HL-60/S4 (cell line): ENCODE data around the gene ZCCHC24.
"Not testable (repeated sequence)": the region's sequence is repeated elsewhere in the genome, so short reads cannot be mapped to it uniquely, and the experiment has no call there.

Experiments used
- in situ Hi-C: fragments of 300-500 bp; cut with MboI; formaldehyde crosslinking; loops from 2 replicates; pipeline ENCODE4 v1.14.3; 2022; ENCODE audit warnings: low sequenced_read_pairs

The ZCCHC24 gene

DNA sequence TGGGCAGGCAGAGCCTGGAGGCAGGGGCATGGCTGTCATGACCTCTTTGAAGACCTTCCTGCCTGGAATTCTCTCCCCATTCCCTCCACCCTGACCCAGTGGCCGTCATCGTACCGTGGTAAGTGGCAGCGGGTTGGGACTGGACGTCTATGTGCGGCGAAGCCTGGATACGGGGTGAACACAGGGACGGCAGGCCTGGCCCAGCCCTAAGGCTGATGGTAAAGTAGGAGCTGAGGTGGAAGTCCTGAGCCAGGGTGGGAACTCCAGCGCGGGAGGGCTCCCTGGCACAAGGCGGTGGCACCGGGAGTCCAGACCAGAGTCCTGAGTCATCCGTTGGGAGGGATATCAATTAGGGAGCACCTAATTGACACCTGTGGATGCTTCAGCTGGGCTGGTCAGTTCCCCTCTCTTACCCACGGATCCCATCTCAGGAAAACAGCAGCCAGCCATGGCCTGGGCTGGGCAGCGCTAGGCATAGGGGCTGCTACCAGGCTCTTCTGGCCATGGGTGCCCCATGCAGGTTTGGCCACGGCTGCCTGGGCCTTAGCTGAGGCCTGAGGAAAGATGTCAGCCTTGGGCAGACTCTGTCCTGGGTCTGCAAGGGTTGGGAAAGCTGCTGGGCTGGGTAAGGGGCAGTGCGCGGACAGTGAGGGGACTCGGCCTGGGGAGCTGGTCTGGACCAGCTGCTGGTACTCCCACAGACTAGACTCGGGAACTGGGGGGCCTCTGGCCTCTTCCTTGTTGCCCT is 94.8 kb downstream of the ZCCHC24 start:
- in situ Hi-C loops: no loop called here

DNA sequence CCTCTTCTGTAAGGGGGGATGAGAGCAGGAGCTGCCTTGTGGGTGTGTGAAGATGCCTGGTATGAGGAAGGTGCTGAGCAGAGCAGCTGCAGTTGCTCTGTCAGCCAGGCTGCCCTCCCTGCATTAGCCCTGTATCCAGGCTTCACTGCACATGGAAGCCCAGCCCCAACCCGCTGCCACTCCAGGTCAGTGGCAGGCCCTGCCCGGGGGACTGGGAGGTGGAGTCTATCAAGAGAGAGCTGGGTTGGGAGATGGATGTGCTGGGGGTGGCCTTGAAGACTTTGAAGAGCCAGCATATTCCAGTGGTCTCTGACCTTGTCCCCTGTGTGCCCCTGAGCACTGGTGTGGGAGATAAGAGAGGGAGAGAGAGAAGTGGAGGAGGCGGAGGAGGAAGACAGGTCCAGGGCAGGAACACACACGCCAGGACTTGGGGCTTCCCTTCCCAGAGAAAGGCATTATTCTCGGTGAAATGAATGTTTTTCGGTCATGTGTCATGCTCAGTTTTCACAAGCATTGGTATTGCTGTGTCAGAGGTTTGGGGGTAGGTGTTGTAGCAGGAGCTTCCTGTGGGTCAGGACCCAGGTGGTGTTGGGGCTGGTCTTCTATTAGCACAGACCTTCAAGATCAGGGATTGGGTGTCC is 95.5 kb downstream of the ZCCHC24 start:
- in situ Hi-C loops: no loop called here

DNA sequence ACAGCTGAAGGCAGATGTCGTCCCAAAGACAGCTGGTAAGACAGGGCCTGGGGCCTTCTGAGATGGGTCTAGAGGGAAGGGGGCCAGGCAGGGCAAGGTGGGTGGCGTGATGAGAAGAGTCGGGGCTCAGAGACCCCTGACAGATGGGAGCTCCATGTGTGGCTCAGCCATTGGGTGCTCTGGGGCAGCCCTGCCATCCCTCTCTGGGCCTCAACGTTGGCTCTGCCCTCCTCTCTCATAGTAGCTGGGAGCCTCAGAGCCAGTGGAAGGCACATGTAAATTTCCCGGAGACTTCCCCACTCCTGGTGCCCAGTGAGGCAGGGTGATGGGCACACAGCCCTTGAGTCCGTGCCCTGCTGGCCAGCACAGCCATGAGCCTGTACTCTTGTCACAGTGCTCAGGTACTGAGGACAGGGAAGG is 96.3 kb downstream of the ZCCHC24 start:
- in situ Hi-C loops: no loop called here

GRCh38 chr10:79348640-79348988 is 96.8 kb downstream of the ZCCHC24 start:
- in situ Hi-C loops: no loop called here

- in situ Hi-C loops: no loop called here
Measured at GRCh38 chr10:79347894-79348639, 97.4 kb downstream of the ZCCHC24 start.

- in situ Hi-C loops: no loop called here
Measured at GRCh38 chr10:79347226-79347893, 98.1 kb downstream of the ZCCHC24 start, which contains the start of gene PPIF. Gene PPIF (plus strand): TSS chr10:79347469. CDS start chr10:79347549, 80 bp downstream.

DNA sequence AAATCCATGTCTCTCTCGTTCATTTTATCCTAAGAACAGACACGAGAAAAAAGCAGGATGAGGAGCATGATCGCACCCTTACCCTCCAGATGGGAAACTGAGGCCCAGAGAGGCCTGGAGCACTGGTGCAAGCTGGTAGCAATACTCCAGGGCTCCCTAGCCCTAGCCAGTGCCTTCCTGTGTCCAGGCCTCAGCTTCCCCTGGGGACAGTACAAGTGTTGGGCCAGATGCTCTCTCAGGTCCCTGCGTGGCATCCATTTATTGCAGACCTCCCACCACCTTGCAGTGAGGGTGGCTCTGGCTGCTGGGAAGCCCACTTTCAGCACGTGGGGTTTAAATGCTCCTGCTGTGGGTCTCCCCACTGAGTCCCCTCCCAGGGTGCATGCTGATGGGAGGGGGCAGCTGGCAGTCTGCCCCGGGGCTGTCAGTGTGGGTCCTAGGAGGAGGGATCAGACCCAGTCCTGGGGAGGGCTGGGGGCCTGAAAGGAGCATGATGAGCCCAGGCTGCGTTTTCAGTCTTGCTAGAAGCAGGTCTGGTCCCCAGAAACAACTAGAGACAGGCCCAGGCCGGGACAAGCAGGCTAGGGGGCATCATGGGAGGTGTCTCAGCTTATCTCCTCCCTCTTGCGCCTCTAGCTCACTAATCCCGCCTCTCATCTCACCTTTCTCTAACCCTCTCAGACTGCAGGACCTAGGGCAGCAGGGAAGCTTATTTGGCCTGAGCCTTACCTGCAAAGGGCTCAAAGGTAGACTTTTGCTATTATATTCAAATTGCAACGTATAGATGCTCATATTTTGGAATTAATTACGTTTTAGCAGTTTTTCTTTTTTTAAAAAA is 98.8 kb downstream of the ZCCHC24 start:
- in situ Hi-C loops: no loop called here

DNA sequence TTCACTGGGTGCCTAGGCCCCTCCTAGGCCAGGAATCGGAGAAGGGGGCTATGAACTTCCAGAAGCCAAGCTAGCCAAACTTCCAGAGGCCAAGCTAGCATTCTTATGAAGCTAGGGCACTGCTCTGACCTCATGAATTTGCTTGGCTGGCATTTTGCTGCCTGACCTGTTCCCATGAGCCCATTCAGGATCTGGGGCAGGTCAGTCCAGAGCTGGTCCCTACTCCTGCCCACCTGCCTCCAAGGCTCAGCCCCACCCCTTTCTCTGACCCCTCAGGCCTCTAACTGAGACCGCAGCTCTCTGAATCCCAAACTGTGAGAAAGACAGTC is 99.4 kb downstream of the ZCCHC24 start:
- in situ Hi-C loops: no loop called here

DNA sequence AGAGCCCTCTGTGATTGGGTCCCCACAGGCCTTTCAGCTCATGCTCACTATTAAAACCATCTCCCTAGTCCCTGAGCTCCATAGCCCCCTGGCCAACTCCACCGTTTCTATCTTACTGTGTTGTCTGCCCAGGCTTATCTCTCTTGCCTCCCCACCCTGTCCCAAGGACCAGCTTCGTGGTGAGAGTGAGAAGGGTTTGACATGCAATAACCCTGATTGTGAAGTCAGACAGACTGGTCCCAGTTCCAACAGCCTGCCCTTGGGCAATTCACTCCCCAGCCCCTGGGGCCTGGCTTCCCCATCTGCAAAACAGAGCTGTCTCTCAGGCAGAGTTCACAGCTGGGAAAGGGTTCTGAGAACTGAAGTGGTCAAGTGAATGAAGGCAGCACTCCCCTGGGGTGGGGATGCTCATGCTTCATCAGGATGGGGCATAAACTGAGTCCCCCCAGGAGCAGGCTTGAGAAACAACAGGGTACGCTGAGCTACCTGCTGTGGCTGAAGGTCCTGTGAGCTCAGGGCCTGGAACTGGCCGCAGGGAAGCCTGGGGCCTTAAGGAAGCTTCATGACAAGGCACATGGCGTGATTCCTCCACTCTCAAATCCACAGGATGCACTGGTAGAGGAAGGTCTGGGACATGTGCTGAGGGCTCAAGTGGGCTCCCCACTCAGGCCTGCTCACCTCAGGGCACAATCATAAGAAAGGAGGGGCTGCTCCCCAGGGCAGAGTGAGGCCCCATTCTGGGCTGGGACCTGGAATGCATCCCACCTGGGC is 100.0 kb downstream of the ZCCHC24 start:
- in situ Hi-C loops: no loop called here

DNA sequence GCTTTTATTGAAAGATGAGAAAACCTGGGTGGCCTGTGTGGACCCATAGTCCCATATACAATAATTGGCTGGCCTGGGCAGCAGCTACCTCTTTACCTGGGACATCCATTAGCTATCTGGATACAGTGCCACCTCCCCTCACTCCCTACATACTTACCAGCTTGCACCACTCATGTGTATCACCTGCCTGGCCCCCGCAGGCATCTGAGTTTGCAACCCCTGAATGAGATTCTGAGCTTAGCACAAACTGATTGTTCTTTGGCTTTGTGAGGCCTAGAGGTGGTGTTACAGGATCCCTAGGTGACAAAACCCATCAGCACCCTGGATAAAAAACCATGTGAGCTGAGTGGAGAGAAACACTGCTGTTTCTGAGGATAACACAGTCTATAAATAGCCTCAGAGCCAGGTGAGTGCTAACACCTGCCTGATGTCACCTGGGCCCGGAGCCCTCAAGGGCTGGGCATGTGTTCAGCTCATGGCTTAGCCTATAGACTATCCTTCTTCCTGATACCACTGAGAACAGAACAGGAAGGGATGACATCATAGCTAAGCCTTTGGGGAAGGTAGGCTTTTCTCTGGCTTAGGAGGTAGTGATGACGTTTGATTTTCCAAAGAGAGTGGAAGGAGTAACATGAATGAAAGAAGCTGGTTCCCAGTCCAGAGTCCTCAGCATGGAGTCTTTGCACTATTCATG is 100.8 kb downstream of the ZCCHC24 start:
- in situ Hi-C loops: no loop called here

DNA sequence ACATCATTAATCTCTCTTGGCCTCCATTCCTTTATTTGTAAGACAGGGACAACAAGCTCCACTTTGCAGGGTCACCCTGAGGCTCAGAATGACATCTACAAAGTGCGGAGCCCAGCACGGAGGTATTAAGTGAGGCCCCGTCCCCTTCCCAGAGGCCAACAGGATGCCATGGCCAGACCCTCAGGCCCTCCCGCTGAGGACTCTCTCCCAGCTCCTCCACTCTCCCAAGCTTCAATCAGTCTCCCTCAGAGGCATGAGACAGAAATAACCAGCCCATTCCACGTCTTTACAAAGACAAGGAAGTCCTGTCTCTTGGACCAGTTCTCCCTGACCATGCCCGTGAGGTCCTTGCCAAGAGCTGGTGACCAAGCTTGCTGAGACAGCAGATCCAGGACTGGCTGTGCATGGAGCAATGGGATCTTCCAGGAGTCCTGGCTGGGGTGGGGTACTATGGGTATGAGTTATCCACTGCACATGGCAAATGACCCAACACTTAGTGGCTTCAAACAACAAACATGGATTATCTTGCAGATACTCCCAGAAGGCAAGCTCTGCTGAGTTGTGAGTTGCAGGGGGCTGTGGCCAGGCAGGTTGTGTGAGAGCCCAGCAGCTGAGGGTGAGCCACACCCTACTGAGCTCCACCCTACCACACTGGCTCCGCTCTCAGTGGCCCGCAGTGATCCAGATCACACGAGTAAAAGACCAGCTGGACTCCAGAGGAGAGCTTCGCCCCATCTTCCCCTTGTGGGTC is 102.4 kb downstream of the ZCCHC24 start:
- in situ Hi-C loops: no loop called here

GRCh38 chr10:79342295-79342761 is 103.1 kb downstream of the ZCCHC24 start:
- in situ Hi-C loops: no loop called here

DNA sequence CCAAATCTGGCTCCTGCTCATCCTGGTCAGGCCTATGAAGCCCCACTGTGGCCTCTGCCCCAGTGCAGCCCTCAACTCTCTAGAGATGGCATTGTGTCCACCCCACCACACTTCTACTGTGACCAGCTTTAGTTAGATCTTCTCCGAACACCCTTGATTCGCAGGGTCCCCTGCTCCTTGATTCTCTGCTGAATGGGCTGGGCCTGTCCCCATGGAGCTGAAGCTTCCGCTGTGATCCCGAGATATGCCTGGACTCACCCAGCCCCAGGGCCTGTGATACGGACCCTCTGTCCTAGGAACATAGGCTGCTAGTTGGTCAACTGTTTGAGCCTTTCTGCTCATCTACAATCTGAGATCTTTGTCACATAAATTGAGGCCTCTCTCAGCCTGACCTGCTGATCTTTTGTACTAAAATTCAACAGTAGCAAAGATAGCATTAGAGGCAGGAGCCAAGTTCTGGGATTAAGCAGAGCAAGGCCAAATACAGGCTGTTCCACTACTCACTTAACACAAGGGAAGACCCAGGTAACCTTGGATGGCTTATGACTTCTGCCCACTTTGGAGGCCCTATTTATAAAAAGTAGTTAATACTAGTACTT is 104.7 kb downstream of the ZCCHC24 start:
- in situ Hi-C loops: no loop called here

DNA sequence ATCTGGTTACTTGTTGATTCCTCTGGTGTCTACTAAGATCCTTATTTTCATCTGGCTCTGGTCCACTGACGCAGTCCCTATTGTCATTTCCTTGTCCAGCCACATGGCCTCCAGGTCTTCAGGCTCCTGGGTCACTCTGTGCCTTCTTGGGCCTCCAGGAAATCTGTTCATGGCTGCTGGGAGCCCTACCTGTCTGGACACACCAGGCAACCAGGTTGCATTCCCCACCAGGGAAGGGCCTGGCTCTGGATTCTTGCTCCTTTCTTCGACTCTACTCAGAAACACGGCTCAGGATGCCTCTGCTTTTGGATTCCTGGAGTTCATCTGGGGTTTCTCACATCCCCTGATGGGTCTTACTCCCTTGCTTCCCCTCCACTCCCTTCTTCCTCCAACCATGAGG is 106.2 kb downstream of the ZCCHC24 start:
- in situ Hi-C loops: no loop called here

GRCh38 chr10:79337783-79338469 is 107.5 kb downstream of the ZCCHC24 start:
- in situ Hi-C loops: not testable (repeated sequence)

GRCh38 chr10:79336739-79337138 is 108.7 kb downstream of the ZCCHC24 start:
- in situ Hi-C loops: no loop called here

GRCh38 chr10:79336276-79336675 is 109.1 kb downstream of the ZCCHC24 start:
- in situ Hi-C loops: no loop called here
